Stimulated activated CD4-positive, alpha-beta T cell treated with anti-CD3 and anti-CD28 coated beads, TNF-alpha, amount 100 ng/mL, for 4 hours (primary cell): ENCODE measurements around the gene ZC3H4.
"Not testable (repeated sequence)": the region's sequence is repeated elsewhere in the genome, so short reads cannot be mapped to it uniquely, and the experiment has no call there.

Source experiments
- DNase-seq, 3 experiments: peaks; one replicate each; pipeline ENCODE4 v3.0.0-alpha.2; 2020; ENCODE audit warnings: low read depth in 3 of 3

The ZC3H4 gene

DNA sequence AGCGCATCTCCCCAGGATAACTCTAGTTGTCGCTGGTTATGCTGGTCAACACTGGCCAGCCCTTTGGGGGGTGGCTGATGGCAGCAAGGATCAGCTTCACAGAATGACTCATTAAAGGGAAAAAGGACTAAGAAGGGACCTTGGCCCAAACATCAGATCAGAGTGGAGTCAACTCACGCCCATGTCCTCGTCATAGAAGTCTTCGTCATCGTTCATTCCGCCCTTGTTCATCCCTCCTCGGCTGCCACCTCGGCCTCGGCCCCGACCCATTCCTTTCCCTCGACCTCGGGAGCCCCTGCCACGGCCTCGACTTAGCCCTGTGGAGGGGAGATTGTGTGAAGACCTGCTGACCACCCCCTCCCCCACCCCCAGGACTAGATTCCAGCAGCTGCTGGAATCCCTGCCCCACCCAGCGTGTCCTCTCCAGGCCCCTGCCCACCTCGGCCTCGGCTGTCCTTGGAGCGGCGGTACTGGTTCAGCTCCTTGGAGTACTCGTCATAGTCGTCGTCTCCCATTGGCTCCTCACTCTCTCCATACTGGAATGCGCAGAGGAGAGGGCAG, 28.6 kb downstream of the ZC3H4 start:
- no peak for DNase-seq

DNA sequence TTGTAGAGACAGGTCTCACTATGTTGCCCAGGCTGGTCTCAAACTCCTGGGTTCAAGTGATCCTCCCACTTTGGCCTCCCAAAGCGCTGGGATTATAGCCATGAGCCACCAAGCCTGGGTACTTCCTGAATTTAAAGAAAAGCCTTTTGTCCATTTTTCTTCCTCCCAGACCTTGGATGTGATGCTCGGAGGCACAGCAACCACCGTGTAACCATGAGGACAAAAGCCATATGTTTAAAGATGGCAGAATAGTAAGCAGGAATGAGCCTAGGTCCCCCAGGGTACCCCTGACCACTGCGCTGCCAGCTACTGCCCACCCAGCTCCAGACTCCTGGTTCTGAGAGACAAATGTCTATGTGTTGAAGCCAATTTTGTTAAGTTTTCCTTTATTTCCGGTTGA, 31.1 kb downstream of the ZC3H4 start:
- no peak for DNase-seq

DNA sequence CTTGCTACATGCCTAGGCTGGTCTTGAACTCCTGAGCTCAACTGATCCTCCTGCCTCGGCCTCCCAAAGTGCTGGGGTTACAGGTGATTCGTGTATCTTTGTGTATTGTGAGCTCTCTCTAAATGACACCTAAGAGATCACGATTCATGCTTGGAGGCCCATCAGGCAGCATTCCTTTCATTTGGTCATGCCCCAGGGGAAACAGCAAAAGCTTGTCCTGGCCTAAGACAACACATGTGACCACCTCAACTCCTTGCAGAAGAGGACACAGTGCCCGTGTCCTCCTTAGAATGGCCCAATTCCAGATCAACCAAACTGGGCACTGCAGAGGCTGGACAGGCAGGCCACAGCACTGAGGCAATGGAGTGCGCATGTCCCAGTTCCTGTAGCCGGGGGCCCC, 32.5 kb downstream of the ZC3H4 start:
- DNase-seq = no peak

DNA sequence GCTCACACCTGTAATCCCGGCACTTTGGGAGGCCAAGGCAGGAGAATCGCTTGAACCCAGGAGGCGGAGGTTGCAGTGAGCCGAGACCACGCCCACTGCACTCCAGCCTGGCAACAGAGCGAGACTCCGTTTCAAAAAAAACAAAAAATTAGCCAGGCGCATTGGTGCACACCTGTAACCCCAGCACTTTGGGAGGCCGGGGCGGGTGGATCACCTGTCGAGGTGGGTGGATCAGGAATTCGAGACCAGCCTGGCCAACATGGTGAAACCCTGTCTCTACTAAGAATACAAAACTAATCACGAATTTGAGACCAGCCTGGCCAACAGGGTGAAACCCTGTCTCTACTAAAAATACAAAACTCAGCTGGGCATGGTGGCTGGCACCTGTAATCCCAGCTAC, 35.2 kb downstream of the ZC3H4 start:
- not testable (repeated sequence) for DNase-seq

DNA sequence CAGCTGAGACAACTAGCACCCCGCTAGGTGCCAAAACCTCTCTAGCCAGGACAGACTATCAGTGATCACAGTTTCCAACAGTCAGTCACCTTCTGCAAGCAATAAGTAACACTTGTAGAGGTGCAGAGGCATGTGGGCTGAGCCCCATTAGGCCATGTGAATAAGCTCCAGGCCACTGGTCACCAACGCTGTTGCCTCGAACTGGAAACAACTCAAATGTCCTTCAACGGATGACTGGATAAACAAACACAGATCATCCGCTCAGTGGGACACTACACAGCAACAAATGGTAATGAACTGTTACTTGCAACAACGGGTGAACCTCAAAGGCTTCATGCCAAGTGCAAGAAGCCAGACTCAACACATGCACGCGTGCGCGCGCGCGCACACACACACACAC, 37.6 kb downstream of the ZC3H4 start:
- no peak for DNase-seq

DNA sequence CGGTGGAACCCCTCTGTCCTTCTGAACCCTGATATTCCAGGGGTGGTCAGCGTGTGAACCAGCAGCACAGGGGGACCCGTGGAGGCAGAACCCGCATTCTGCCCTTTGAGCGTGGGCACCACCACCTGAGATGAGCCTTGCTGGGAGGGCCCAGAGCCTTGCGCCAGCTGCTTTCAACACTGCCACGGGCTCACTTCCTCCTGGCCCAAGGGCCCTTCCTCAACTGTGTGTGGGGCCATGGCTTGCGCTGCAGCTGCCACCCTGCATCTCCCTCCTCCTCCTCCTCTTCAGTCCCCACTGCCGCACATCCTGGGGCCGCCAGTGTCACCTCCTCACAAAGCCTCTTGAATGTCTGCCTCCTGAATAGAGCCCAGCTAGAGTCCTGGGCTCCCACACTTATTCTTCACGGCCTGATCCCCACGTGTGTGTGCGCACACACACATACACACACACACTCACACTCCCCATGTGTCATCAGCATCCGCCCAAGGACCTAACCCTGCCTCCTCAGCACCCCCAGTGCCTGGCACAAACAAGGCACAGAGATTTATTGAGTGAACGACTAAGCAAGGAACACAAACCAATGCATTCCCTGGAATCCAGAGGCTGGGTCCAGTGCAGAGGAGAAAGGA, 38.3 kb downstream of the ZC3H4 start:
- DNase-seq = no peak

DNA sequence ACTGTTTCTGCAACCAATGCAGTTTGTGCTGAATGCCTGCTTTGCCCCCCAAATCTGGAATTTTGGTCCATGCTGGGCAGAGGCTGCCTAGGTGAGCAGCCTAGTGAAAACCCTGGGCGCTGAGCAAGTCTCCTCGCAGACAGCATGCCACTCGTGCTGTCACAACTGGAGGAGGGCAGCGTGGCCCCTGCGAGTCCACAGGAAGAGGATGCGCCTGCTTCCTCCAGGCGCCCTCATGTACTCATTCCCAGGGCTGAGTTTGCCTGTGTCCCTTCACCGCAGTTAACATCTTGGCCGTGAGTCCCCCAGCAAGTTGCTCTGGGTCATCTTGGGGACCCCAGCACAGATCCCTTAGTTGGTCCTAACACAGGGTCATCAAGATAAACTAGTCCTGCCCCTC, 39.0 kb downstream of the ZC3H4 start:
- DNase-seq = no peak

DNA sequence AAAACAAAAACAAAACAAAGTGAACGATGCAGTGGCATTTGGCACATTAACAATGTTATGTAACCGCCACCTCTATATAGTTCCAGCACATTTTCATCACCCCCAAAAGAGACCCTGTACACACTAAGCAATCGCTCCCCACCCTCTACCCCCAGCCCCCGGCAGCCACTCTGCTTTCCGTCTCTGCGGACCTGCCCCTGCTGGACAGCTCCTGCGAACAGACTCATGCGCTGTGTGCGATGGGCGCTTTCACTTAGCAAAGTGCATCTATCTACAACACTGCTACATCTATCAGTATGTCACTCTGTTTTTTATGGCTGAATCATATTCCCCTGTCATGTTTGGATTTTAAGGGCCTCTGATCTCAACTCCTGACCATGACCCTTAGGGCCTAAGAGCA, 40.0 kb downstream of the ZC3H4 start:
- no peak for DNase-seq

DNA sequence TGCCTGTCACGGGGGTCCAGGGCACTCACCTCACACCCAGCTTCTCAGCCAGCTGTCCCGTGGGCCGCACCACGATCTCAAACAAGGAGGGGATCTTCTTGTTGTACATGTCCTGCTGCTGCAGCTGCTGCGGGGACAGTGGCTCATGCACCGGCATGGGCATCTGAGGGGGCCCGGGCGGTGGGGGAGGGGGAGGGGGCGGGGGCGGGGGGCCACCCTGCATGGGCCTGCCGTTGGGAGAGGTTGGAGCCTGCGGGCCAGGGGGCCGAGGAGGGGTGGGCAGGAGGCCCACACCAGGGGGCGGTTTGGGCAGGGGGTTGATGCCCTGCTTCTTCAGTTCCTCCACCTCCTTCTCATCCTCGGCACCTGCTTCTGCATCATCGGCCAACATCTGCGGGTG, 41.3 kb downstream of the ZC3H4 start:
- DNase-seq = no peak

DNA sequence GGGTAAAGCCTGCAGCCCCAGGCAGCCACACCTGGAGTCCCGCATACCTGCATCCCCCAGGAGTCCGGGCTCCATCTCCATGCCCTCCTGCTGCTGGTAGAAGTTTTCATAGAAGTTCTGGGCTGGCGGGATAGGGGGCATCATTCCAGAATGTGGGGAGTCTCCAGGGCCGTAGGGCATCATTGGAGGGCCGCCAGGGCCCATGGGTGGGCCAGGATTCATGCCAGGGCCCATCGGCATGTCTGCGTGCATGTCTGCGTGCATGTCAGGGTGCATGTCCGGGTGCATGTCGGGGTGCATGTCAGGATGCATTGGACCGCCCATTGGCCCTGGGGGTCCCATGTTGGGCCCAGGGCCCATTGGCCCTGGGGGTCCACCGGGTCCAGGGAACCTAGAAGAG, 41.8 kb downstream of the ZC3H4 start:
- no peak for DNase-seq

DNA sequence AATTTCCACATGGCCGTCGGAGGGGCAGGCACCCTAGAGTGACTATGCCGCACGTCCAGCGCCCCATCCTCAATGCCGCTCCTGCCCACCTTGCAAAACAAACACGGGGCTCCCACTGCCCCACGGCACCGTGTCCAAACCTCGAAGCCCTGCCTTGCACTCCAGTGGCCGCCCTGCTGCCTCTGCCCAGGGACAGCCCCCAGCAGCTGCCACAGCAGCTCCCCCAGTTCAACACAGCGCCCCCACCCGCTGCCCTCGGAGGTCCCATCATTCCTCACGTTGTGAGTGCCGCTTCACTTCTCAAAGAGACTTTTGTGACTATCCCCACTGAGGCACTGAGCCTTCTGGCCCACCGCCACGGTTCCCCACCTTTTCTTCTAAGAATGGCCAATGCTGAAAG, 42.8 kb downstream of the ZC3H4 start:
- no peak for DNase-seq

DNA sequence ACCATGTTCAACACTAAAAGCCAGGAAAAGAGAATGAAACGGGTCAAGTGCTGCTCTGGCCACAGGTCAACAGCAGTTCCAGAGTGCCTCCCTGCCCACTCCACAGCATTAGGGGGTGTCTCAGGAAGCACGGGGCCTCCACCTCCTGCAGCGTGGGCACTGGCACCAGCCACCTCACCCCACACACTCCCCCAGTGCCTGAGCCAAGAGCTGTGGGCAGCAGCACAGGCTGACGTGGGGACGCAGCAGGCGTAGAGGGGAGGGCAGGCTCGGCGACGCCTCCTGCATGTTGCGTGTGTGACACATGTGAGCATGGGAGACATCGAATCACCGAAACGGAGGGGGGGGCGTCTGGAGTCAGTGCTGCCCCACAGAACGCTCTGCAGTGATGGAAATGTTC, 43.8 kb downstream of the ZC3H4 start:
- no peak for DNase-seq

DNA sequence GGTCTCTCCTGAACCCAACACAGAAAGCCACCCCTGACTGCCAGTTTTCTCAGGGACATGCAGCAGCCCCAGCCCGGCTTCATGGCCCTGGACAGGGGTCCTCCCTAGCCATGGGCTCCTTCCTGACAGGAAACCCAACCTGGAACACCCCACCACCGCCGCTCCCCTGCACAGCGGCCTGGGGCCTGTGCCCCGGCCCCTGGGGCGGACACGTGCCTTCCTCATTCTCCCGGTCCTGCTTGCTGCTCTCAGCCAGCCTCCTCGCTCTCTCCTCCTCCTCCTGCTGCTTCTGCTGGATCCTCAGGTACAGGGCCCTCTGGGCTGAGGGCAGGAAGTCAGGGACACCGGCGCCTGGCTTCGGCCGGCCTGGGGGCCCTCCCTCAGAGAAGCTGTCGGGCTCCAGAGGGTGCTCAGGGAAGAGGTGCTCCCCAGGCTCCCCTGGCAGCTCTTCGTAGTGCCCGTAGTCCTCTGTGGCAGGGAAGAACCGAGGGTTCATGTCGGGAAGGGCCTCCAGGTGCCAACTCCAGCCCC, 44.6 kb downstream of the ZC3H4 start:
- no peak for DNase-seq

DNA sequence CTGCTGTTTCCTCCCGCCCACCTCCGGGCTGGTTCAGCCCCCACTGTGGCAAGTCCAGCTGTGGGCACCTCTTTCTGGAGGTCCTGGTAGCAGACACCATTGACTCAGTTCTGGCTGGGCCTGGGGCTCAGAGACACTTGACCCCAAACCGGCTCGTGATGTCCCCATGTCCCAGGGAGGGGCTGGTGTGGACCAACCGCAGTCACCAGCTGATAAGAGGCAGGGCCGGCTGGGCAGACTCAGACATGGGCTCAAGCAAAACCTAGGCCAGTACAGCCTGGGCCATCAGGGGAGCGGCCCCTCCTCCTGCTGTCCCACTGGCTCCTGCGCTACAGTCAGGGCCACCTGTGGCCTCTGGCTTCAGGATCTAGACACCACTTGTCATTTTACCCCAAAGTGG, 45.3 kb downstream of the ZC3H4 start:
- no peak for DNase-seq

DNA sequence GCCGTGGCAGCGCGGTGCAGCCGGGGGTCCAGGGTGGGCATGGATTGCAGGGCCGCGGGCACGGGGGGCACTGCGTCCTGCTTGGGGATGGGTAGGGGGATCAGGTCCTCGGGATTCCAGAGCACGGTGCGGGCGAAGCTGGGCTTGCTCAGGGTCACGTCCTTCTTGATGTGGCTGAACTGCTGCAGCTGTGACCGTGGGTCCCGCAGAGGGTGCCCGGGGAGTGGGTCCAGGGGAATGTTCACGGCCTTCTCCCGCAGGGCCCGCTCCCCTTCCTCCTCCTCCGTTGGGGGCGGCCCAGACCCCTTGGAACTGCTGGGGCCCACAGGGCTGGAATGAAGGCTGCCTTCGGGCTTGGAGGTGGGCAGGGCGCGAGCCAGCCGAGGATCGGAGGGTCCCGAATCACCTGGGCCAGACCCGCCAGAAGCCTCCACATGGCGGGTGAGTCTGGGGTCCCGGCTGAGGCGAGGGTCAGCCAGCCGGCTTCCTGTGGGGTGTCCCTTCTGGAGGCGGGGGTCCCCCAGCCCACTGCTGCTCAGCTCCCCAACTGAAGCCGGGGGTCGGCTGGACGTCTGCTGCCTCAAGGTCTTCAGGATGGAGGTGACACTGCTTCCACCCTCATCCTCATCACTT, 46.2 kb downstream of the ZC3H4 start:
- no peak for DNase-seq

DNA sequence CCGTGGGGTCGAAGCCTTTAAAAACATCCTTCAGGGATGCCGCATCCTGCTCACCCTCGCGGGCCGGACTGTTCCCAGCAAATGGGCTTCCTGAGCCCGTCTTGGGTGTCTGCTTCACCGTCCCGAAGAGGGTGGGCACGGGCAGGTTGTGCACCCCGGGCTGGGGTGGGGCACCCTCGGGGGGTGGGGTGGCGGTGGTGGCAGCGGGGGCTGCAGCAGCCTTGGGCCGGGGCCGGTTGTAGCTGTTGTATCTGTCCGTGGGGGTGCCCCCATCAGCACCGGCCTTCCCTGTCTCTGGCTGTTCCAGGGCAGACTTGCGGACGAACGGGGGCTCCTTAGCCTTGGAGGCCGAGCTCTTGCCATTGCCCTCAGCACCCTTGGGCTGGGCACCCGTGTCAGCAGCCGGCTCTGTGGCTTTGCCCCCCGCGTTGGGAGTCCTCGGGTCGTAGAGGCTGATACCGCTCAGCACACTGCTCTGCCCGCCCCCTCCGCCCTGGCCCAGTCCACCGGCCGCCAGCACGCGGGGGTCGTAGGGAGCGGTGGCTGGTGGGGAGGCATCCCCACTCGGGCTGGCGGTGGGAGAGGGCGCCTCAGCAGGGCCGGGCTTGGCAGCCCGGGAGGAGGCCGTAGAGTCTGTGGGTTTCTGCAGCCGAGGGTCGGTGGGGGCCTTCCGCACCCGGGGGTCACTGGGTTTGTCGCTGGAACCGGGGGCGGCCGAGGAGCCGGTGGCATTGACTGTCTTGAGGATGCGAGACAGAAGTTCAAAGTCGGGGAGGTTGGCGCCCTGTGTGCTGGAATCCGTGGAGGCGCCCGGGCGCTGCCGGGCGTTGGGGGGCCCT, 47.0 kb downstream of the ZC3H4 start:
- DNase-seq = no peak

DNA sequence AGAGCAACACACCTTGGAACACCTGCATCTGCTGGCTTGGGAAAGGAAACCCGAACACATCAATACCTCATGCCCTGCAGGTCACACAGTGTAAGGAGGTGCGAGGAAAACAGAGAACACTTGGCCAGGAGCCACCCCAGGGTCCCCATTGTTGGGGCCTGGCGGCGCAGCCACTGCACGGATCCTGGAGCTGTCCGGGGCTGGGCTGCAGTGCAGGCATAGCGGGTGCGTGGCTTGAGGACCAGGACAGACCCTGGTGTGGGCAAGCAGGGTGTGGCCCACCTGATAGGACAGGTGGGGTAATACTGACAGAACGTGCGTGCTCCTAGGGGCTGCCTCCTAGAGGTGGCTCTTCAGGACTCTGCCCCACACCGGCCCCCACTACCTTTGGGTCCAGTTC, 48.3 kb downstream of the ZC3H4 start:
- no peak for DNase-seq

DNA sequence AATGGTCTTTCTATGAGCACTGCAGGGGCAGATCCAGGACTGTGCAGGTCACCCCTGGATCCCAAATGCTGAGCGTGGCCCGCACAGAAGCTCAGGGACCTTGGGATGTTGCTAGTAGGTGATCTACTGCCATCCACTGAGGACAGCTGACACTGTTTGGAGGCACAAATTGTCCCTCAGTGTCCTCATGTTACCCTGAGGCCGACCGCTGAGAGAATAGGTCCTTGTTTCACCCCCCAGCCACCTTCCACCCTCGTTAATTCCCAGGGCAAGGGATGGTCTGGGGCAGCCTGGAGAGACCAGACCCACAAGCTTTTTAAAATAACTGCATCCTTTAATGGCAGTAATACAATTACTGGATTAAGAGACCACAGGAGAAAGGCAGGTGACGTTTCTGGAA, 49.7 kb downstream of the ZC3H4 start:
- no peak for DNase-seq

DNA sequence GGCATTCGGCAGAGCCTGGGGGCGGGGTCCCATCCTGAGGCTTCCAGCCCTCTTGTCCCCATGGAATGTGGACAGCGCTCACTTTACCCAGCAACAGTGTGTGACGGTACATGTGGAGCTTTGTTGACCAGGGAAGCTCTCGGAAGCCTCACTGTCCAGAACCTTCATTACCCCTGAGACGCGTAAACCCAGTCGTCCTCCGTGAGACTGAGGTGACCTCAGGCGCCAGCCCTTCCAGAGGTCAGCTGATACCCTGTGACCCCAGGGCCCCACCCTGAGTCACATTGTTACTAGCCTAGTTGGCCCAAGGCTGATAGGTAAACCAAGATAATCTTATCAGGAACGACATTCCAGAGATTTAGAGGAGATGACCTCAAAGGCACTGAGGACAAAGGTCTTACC, 55.0 kb downstream of the ZC3H4 start:
- no peak for DNase-seq

DNA sequence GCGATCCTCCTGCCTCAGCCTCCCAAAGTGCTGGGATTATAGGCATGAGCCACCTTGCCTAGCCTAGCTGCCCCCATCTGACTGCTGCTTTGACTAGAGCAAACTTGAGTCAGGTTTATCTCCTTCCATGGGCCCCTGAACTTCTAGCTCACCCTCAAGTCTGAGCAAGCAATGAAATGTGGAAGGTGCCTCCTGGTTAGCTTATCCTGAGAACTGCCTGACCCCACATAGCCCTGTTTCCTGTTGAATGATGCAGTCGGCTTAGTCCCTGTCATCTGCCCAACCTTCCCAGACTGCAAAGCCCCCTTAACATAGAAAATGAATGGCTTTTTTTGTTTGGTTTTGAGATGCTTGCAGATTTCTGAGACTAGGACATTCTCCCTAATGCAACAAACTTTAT, 56.2 kb downstream of the ZC3H4 start:
- DNase-seq = no peak

DNA sequence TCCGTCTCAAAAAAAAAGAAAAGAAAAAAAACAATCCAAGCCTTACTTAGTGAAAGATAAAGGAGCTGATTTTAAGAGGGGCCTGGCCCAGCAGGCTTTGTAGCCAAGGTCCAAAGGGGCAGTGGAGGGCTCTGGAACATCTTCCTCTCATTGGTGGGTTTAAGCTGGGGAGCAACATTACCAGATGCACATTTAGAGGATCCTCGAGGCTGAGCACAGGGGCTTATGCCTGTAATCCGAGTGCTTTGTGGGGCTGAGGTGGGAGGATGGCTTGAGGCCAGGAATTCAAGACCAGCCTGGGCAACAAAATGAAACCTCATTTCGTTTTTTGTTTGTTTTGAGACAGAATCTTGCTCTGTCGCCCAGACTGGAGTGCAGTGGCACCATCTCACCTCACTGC, 57.2 kb downstream of the ZC3H4 start:
- DNase-seq = no peak

DNA sequence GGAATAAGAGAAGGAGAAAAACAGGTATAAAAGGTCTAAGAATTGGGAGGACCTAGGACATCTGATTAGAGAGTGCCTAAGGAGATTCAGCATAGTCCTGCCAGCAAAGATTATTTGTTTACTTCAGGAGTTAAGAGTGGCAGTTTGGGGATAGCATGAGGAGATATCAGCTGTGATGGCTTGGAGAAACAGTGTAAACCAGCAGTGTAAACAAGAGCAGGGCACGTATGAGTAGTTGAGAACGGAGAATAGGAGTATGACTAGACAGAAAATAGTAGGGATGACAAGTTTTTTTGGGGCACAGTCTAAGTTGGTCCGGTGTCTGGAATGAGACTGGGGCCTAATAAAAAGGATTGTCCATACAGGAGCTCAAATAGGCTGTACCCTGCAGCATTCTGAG, 63.0 kb downstream of the ZC3H4 start:
- DNase-seq = not testable (repeated sequence)

DNA sequence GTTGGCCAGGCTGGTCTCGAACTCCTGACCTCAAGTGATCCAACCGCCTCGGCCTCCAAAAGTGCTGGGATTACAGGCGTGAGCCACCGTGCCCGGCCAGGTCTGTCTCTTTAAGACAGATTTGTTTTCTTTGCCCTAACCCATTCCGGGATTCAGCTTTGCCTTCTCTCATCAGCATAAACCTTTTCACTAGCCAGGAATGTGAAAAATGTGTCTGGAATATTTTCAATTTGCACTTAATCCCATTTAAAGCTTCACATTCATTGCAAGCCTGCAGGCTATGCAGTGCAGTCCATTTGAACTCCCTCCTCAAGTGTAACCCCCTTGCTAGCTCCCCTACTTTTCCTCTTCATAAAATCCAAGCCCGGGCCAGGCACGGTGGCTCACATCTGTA, 64.3 kb downstream of the ZC3H4 start:
- DNase-seq = no peak
